Measurements from ENCODE around the gene HOMEZ.

DNA sequence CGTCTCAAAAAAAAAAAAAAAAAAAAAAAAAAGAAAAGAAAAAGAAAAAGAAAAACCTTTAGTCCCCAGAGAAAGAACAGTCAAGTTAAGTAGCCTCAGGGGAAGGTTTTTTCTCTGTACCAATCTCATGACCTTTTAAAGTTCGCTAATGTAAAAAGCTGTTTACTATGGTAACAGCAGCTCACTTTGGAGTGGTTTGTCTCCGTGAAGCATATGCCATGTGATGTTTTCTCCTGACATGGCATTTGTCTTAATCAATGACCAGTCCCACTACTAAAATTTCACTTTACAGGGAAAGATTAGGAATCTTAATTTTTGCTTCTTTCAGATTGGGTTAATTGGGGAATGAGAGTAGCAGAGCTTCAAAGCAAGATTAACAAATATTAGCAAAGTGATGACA lies 43.9 kb downstream of the HOMEZ start:
- TF ChIP-seq, protein P1, sequence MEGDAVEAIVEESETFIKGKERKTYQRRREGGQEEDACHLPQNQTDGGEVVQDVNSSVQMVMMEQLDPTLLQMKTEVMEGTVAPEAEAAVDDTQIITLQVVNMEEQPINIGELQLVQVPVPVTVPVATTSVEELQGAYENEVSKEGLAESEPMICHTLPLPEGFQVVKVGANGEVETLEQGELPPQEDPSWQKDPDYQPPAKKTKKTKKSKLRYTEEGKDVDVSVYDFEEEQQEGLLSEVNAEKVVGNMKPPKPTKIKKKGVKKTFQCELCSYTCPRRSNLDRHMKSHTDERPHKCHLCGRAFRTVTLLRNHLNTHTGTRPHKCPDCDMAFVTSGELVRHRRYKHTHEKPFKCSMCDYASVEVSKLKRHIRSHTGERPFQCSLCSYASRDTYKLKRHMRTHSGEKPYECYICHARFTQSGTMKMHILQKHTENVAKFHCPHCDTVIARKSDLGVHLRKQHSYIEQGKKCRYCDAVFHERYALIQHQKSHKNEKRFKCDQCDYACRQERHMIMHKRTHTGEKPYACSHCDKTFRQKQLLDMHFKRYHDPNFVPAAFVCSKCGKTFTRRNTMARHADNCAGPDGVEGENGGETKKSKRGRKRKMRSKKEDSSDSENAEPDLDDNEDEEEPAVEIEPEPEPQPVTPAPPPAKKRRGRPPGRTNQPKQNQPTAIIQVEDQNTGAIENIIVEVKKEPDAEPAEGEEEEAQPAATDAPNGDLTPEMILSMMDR (IDR thresholded peaks at IDR 0.05), result no peak
- no peak for TF ChIP-seq REST (IDR thresholded peaks at IDR 0.05; ENCODE audit: insufficient read depth in 1 of 2, low read depth in 2 of 2, low read length in 1 of 2)
